ENCODE data around the gene MED22. TPM values are rescaled to one million over a fixed set of nuclear protein-coding genes. Genes with fewer than 3 reads are reported as not detected.

MED22 gene
- total and polyA plus RNA-seq, 2 experiments from 2014 or later: 20.9 to 85.7 TPM

- Mint-ChIP-seq H3K4me1 (no peaks in the 10 kb centered on the region), H3K36me3 (ENCODE audit: low read depth) (no peaks in the 10 kb centered on the region), H3K9me3 (peaks cover 5% of the 10 kb centered on the region; the same call in 2 of the 3 replicates), H3K4me3 (no peak overlapping the region), H3K27ac (no peak overlapping the region), H3K27me3 (ENCODE audit: insufficient read depth, low read depth, poor library complexity) (no peaks in the 10 kb centered on the region)
- H2AFZ ChIP-seq: no peak overlapping the region
- H3K79me2 ChIP-seq (replicated peaks; ENCODE audit: insufficient read depth): no peaks in the 10 kb centered on the region
- DNase-seq (ENCODE audit: low spot score) (no peak), ATAC-seq (no peak)
- TF ChIP-seq CREB1 (CRISPR knock-in tag; IDR thresholded peaks at IDR 0.05; ENCODE audit: low read depth): no peak
- TF ChIP-seq JUNB (IDR thresholded peaks at IDR 0.05; ENCODE audit: unreplicated experiment): no peak
- H3K4me2 ChIP-seq: no peak overlapping the region
- H3K4me3 ChIP-seq: no peak overlapping the region
- H3K27me3 ChIP-seq (ENCODE audit: insufficient read depth): no peaks in the 10 kb centered on the region
- H3K27ac ChIP-seq (ENCODE audit: low read depth): no peak overlapping the region
- no peaks in the 10 kb centered on the region for H3K4me1 ChIP-seq (ENCODE audit: insufficient read depth)
- H4K20me1 ChIP-seq (replicated peaks; ENCODE audit: insufficient read depth): no peaks in the 10 kb centered on the region
- H3F3A ChIP-seq (replicated peaks; ENCODE audit: low read depth): no peaks in the 10 kb centered on the region
- H3K36me3 ChIP-seq (ENCODE audit: insufficient read depth): no peaks in the 10 kb centered on the region
- 0 out of 2 replicates have a peak, but pooled peaks cover 3% of the 10 kb centered on the region for H3K9me2 ChIP-seq (ENCODE audit: insufficient read depth)
These were observed 43.8 kb downstream of the MED22 start for GRCh38 chr9:133304158-133304470.

DNA sequence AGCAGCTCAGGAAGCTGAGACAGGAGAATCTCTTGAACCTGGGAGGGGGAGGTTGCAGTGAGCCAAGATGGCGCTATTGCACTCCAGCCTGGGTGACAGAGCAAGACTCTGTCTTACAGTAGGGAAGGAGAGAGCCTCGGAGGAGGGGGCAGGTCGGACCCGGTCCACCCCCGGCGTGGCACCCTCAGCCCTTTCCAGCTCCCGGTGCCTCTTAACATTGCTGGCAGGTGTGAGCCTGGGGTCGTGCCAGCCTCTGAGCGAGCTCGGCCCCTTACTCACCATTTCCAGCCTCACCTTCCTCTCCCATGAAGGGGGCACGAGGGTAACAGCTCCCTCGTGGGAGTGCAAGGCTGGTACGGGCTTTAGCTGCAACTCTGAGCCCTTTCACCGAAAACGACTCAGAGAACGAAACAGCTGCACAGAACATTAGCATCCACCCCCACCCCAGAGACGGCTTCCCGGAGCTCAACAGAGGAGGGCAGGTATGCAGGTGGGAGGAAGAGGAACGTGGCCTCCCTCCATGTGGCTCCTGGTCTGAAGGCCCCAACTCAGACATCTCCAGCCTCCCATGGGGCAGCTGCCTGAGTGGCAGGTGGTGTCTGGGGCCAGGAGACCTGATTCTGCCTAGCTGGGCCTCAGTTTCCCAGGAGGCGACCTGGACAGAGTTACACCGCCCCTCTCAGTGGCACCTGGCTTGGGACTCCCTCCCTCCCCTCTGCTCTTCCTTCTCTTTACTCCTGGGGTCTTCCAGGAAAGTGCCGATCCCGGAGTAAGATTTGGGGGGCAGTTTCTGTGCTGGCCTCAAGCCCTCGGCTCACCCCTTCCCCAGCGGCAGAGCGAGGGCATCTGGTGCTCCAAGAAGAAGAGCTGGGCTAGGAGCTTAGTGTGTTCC lies 44.4 kb downstream of the MED22 start:
- H4K20me1 ChIP-seq (replicated peaks; ENCODE audit: insufficient read depth): no peaks in the 10 kb centered on the region
- no peaks in the 10 kb centered on the region for H3K79me2 ChIP-seq (replicated peaks; ENCODE audit: insufficient read depth)
- Mint-ChIP-seq H3K4me3 (no peak overlapping the region), H3K27me3 (ENCODE audit: insufficient read depth, low read depth, poor library complexity) (peaks cover 1% of the 10 kb centered on the region), H3K36me3 (ENCODE audit: low read depth) (no peaks in the 10 kb centered on the region), H3K4me1 (no peaks in the 10 kb centered on the region), H3K27ac (no peak overlapping the region), H3K9me3 (peaks cover 4% of the 10 kb centered on the region; the same call in 2 of the 3 replicates)
- no peak overlapping the region for H3K4me2 ChIP-seq
- TF ChIP-seq JUNB (IDR thresholded peaks at IDR 0.05; ENCODE audit: unreplicated experiment) (no peak), ZNF462 (CRISPR knock-in tag; IDR thresholded peaks at IDR 0.05) (no peak)
- no peak overlapping the region for H3K27ac ChIP-seq (ENCODE audit: low read depth)
- ATAC-seq: no peak
- no peak overlapping the region for H2AFZ ChIP-seq
- no peak for DNase-seq (ENCODE audit: low spot score)
- H3K4me3 ChIP-seq: no peak overlapping the region
- H3K36me3 ChIP-seq (ENCODE audit: insufficient read depth): no peaks in the 10 kb centered on the region
- H3K4me1 ChIP-seq (ENCODE audit: insufficient read depth): no peaks in the 10 kb centered on the region
- no peaks in the 10 kb centered on the region for H3F3A ChIP-seq (replicated peaks; ENCODE audit: low read depth)
- no peaks in the 10 kb centered on the region for H3K27me3 ChIP-seq (ENCODE audit: insufficient read depth)
- 0 out of 2 replicates have a peak, but pooled peaks cover 3% of the 10 kb centered on the region for H3K9me2 ChIP-seq (ENCODE audit: insufficient read depth)
